BJ (cell line): Measurements from ENCODE around the gene PET100. TPM values are rescaled to one million over a fixed set of nuclear protein-coding genes. Genes with fewer than 3 reads are reported as not detected.

Source experiments
- CTCF ChIA-PET: fragments of 350-600 bp; formaldehyde crosslinking; extraction: SDS; loops from one replicate; lab custom pipeline; 2021; ENCODE audit warnings: antibody characterized with exemption, inconsistent platforms; lab: Yijun Ruan, JAX
- POLR2A ChIA-PET: fragments of 300-600 bp; sonication (Branson Sonifier 250); formaldehyde crosslinking; extraction: SDS; loops from one replicate; lab custom pipeline; 2021; ENCODE audit warnings: antibody characterized with exemption; lab: Charles Lee
- DNase-seq: peaks from one replicate; pipeline ENCODE4 v3.0.0-alpha.2; 2011; ENCODE audit warnings: low read depth
- H3K27me3 ChIP-seq: 2 replicates; pipeline ENCODE4 v1.6.0; 2011; ENCODE audit warnings: low read length; ENCODE audit not compliant: control insufficient read depth, insufficient read depth
- H3K36me3 ChIP-seq: 2 replicates; pipeline ENCODE4 v1.5.1; 2011; ENCODE audit warnings: low read length; ENCODE audit not compliant: control insufficient read depth, insufficient read depth
- H3K4me3 ChIP-seq: 2 replicates; pipeline ENCODE4 v1.5.1; 2011; ENCODE audit warnings: low read depth, mild to moderate bottlenecking, control low read depth, low read length
- CTCF ChIP-seq: IDR thresholded peaks from 2 replicates; pipeline ENCODE4 v1.5.1; 2011; ENCODE audit warnings: low read depth, mild to moderate bottlenecking, control low read depth, inconsistent platforms, low read length, moderate library complexity; ENCODE audit not compliant: insufficient read depth
- polyA plus RNA-seq: library from polyadenylated mRNA; depleted of rRNA; stranded (reverse); fragments of >200 nt; gene quantifications from 2 replicates; pipeline ENCODE4 v1.2.3, GENCODE V29; 2011

The PET100 gene
- polyA plus RNA-seq, 1 experiment, result 8.9 TPM

DNA sequence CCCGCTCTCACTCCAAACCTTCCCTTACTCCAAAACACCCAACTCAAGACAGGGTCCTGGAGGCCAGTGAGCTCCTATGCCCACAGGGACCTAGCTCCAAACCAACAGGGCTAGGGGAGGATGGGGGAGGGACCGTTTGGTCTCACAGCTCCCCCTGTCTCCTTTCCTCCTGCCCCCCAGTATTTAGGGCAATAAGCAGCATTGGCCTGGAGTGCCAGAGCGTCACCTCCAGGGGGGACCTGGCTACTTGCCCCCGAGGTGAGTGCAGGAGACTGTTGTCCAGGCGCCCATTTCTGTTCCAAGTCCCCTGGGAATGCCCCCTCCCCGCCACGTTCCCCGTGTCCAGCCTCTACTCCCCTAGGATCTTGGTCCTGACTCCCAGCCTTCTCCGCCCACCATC, 40.0 kb downstream of the PET100 start:
- ChIA-PET POLR2A (no interaction called here), CTCF (interaction anchor here (1.0 to 5.6 kb wide), 4 partner anchors 11 to 19 kb away, joined by 3 to 33 read pairs (median 6); partner anchors contain the start of gene TRAPPC5)
- DNase-seq, result no peak
- peaks cover 12% of the 10 kb centered on the region for H3K27me3 ChIP-seq
- no peak overlapping the region for H3K4me3 ChIP-seq
- TF ChIP-seq CTCF, result no peak
- H3K36me3 ChIP-seq, result no peaks in the 10 kb centered on the region

- ChIA-PET POLR2A (no interaction called here), CTCF (interaction anchor here (1.0 to 5.6 kb wide), 3 partner anchors 10 to 19 kb away, joined by 3 to 33 read pairs (median 3); partner anchors contain the start of gene TRAPPC5)
- H3K27me3 ChIP-seq, result peaks cover 12% of the 10 kb centered on the region
- DNase-seq, result no peak
- TF ChIP-seq CTCF, result no peak
- H3K36me3 ChIP-seq, result no peaks in the 10 kb centered on the region
- H3K4me3 ChIP-seq, result no peak overlapping the region
Measured at GRCh38 chr19:7670150-7670783, 40.7 kb downstream of the PET100 start.

DNA sequence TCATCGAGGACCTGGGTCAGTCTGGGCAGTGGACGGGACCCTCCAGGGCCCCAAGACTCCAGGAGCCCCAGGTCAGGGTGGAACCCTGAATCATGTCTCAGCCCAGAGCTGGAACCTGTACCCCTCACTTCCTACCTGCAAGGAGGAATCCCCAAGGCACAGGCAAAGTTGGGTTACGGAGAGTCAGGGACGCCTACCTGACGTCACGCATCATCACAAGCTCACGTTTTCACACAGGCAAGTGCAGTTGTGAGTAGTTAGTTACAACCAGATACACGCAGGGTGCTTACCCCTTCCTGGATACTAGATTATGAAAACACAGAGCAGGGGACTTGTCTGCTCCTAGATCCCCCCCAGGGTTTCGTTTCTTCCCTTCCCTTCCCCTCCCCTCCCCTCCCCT, 41.2 kb downstream of the PET100 start:
- ChIA-PET POLR2A (no interaction called here), CTCF (interaction anchor here (1.0 to 5.6 kb wide), 3 partner anchors 10 to 20 kb away, joined by 3 to 33 read pairs (median 4); partner anchors contain the start of gene TRAPPC5)
- Histone ChIP-seq H3K27me3 (peaks cover 12% of the 10 kb centered on the region), H3K36me3 (no peaks in the 10 kb centered on the region), H3K4me3 (no peak overlapping the region)
- TF ChIP-seq CTCF, result no peak
- DNase-seq, result no peak

DNA sequence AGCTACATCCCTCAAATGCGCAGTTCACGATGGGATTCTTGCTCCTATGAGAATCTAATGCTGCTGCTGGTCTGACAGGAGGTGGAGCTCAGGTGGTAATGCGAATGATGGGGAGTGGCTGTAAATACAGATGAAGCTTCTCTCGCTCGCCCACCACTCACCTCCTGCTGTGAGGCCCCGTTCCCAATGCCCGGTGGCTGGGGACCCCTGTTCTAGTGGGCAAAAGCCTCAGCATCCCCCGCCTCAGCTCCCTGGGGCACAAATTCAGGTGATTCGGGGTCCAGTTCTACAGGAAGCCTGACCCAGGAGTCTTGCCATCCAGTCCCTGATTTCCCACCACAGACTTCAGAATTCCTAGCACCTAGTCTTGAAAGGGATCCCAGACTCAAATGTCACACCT, 42.9 kb downstream of the PET100 start:
- Histone ChIP-seq H3K27me3 (peaks cover 12% of the 10 kb centered on the region), H3K36me3 (no peaks in the 10 kb centered on the region), H3K4me3 (no peak overlapping the region)
- ChIA-PET CTCF (interaction anchor here (5.6 kb wide), 1 partner anchor 8 kb away, joined by 33 read pairs; the partner anchor contains the start of gene TRAPPC5), POLR2A (no interaction called here)
- no peak for DNase-seq
- no peak for TF ChIP-seq CTCF
